ENCODE data around the gene LMBRD1.

Gene LMBRD1

GRCh38 chr6:69768664-69769063 is 28.1 kb downstream of the LMBRD1 start:
- CTCF ChIA-PET: interaction anchor here (0.6 to 2.1 kb wide), 7 partner anchors 9 to 155 kb away, joined by 3 to 7 read pairs (median 5); no protein-coding TSS in a partner anchor
- TF ChIP-seq ZNF660 (tag by site-specific recombination; IDR thresholded peaks at IDR 0.05) (no peak), ZNF837 (tag by site-specific recombination; IDR thresholded peaks at IDR 0.05) (no peak), ZNF174 (tag by site-specific recombination; IDR thresholded peaks at IDR 0.05) (no peak), ZNF654 (tag by site-specific recombination; IDR thresholded peaks at IDR 0.05; ENCODE audit: low read depth) (no peak), ZXDB (tag by site-specific recombination; IDR thresholded peaks at IDR 0.05) (no peak), ZNF24 (tag by site-specific recombination; IDR thresholded peaks at IDR 0.05) (no peak), ZBTB49 (tag by site-specific recombination; IDR thresholded peaks at IDR 0.05; ENCODE audit: low read depth) (no peak), ZNF169 (tag by site-specific recombination; IDR thresholded peaks at IDR 0.05) (no peak), ZNF140 (tag by site-specific recombination; IDR thresholded peaks at IDR 0.05) (no peak), KLF9 (tag by site-specific recombination; IDR thresholded peaks at IDR 0.05; ENCODE audit: low read depth) (no peak), WT1 (tag by site-specific recombination; IDR thresholded peaks at IDR 0.05) (no peak), ZNF610 (tag by site-specific recombination; IDR thresholded peaks at IDR 0.05; ENCODE audit: borderline replicate concordance) (no peak), EGR2 (tag by site-specific recombination; IDR thresholded peaks at IDR 0.05; ENCODE audit: low read depth) (no peak), ZNF555 (tag by site-specific recombination; conservative IDR thresholded peaks at IDR 0.05) (no peak), ZBTB1 (tag by site-specific recombination; IDR thresholded peaks at IDR 0.05) (no peak), HOXD13 (CRISPR knock-in tag; IDR thresholded peaks at IDR 0.05; ENCODE audit: borderline replicate concordance) (no peak), ZNF626 (tag by site-specific recombination; IDR thresholded peaks at IDR 0.05) (no peak)
- TF ChIP-seq, protein P1, sequence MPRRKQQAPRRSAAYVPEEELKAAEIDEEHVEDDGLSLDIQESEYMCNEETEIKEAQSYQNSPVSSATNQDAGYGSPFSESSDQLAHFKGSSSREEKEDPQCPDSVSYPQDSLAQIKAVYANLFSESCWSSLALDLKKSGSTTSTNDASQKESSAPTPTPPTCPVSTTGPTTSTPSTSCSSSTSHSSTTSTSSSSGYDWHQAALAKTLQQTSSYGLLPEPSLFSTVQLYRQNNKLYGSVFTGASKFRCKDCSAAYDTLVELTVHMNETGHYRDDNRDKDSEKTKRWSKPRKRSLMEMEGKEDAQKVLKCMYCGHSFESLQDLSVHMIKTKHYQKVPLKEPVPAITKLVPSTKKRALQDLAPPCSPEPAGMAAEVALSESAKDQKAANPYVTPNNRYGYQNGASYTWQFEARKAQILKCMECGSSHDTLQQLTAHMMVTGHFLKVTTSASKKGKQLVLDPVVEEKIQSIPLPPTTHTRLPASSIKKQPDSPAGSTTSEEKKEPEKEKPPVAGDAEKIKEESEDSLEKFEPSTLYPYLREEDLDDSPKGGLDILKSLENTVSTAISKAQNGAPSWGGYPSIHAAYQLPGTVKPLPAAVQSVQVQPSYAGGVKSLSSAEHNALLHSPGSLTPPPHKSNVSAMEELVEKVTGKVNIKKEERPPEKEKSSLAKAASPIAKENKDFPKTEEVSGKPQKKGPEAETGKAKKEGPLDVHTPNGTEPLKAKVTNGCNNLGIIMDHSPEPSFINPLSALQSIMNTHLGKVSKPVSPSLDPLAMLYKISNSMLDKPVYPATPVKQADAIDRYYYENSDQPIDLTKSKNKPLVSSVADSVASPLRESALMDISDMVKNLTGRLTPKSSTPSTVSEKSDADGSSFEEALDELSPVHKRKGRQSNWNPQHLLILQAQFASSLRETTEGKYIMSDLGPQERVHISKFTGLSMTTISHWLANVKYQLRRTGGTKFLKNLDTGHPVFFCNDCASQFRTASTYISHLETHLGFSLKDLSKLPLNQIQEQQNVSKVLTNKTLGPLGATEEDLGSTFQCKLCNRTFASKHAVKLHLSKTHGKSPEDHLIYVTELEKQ (tag by site-specific recombination; IDR thresholded peaks at IDR 0.05; ENCODE audit: borderline replicate concordance): no peak

GRCh38 chr6:69763763-69764162 is 33.0 kb downstream of the LMBRD1 start:
- Histone ChIP-seq H3K9me3 (ENCODE audit: control insufficient read depth, insufficient read depth, low read depth, low read length) (no peaks in the 10 kb centered on the region), H3K27ac (ENCODE audit: extremely low read depth, low read depth, low read length) (no peak overlapping the region), H3K4me3 (ENCODE audit: low read depth, low read length) (no peak overlapping the region), H3K4me1 (ENCODE audit: control insufficient read depth, insufficient read depth, low read length) (no peaks in the 10 kb centered on the region), H3K36me3 (ENCODE audit: control insufficient read depth in 2 of 2, insufficient read depth in 1 of 2, low read length in 2 of 2) (no peaks in the 10 kb centered on the region)
- POLR2A ChIA-PET: no interaction called here
- CTCF ChIA-PET: interaction anchor here (0.6 to 1.1 kb wide), 2 partner anchors 34 to 141 kb away, joined by 3 to 4 read pairs; no protein-coding TSS in a partner anchor
- TF ChIP-seq ZNF292 (tag by site-specific recombination; IDR thresholded peaks at IDR 0.05; ENCODE audit: borderline replicate concordance, low read depth) (no peak), ZNF692 (tag by site-specific recombination; IDR thresholded peaks at IDR 0.05) (no peak), ZNF112 (tag by site-specific recombination; IDR thresholded peaks at IDR 0.05) (no peak), PRDM1 (tag by site-specific recombination; IDR thresholded peaks at IDR 0.05) (no peak), ZNF202 (tag by site-specific recombination; IDR thresholded peaks at IDR 0.05; ENCODE audit: borderline replicate concordance) (no peak), TCF7L2 (IDR thresholded peaks at IDR 0.05; ENCODE audit: borderline replicate concordance, low read depth, low read length) (no peak), ZNF707 (tag by site-specific recombination; IDR thresholded peaks at IDR 0.05) (no peak), SCRT1 (tag by site-specific recombination; IDR thresholded peaks at IDR 0.05; ENCODE audit: borderline replicate concordance) (no peak), ZNF211 (tag by site-specific recombination; IDR thresholded peaks at IDR 0.05; ENCODE audit: low read depth) (no peak)

More at GRCh38 chr6:69768664-69769063, 28.1 kb downstream of the LMBRD1 start:
- no peaks in the 10 kb centered on the region for H3K9me3 ChIP-seq (ENCODE audit: control insufficient read depth, insufficient read depth, low read depth, low read length)
- H3K27ac ChIP-seq (ENCODE audit: extremely low read depth, low read depth, low read length): no peak overlapping the region
- H3K4me1 ChIP-seq (ENCODE audit: control insufficient read depth, insufficient read depth, low read length): no peaks in the 10 kb centered on the region
- H3K36me3 ChIP-seq (ENCODE audit: control insufficient read depth in 2 of 2, insufficient read depth in 1 of 2, low read length in 2 of 2): peaks cover 0 to 3% of the 10 kb centered on the region in 2 experiments; a peak in 1 of 3 replicates
- H3K4me3 ChIP-seq (ENCODE audit: low read depth, low read length): no peak overlapping the region
- POLR2A ChIA-PET: no interaction called here
